Pancreas (tissue), 10 donors: Measurements from ENCODE around the gene SLN. TPM values are rescaled to one million over a fixed set of nuclear protein-coding genes. Genes with fewer than 3 reads are reported as not detected.

Experiments
- ATAC-seq, 4 donors: fragments of 200-7000 bp; cut with Tn5 transposase; one replicate each; pipeline versions ENCODE4 v1.8.0 to v1.9.1; 2020; ENCODE audit warnings: mild to moderate bottlenecking in 4 of 4, moderate library complexity in 4 of 4
- DNase-seq, 6 donors: peaks; one replicate each; pipeline ENCODE4 v3.0.0-alpha.2; 2020
- FAIRE-seq: peaks from 2 replicates; lab custom pipeline; 2012; peaks lifted over from hg19 to GRCh38; lab: Jason Lieb, UNC
- H3K27ac ChIP-seq, 4 donors: fragments of 200-600 bp; sonication (generic); 1 replicate in 3 of 4; 2 replicates in 1 of 4; pipeline versions ENCODE4 v1.5.0 to v1.8.0; 2020
- H3K27me3 ChIP-seq, 4 donors: fragments of 200-600 bp; one replicate each; pipeline ENCODE4 v1.8.0; 2021
- H3K36me3 ChIP-seq, 3 donors: fragments of 200-600 bp; sonication (generic) in 1 of 3; one replicate each; pipeline versions ENCODE4 v1.5.0 to v1.8.0; 2020 to 2021
- H3K4me1 ChIP-seq, 3 donors: fragments of 200-600 bp; one replicate each; pipeline ENCODE4 v1.8.0; 2021
- H3K4me3 ChIP-seq, 4 donors: fragments of 200-600 bp; sonication (generic) in 2 of 4; one replicate each; pipeline versions ENCODE4 v1.5.0 to v1.8.0; 2020 to 2021
- H3K9me3 ChIP-seq, 4 donors: fragments of 200-600 bp; one replicate each; pipeline ENCODE4 v1.8.0; 2021
- CTCF ChIP-seq, 4 donors: fragments of 200-600 bp; sonication (generic) in 3 of 4; IDR thresholded peaks; one replicate each; pipeline versions ENCODE4 v1.5.0 to v1.8.0; 2021; ENCODE audit warnings: antibody characterized with exemption in 4 of 4
- whole genome bisulfite sequencing, 2 donors: extraction: QIAGEN DNeasy Blood & Tissue Kit; methylation state at CpG; one replicate each; pipeline ENCODE4 v1.1.7; 2013; 5-methylcytosine and 5-hydroxymethylcytosine counted together
- intact Hi-C, 3 donors: fragments of 100-400 bp; cut with DNase I; formaldehyde crosslinking; loops; one replicate each; pipeline versions ENCODE4 v1.11.1 to v1.14.2; 2022
- polyA plus RNA-seq, 2 donors: library from polyadenylated mRNA; stranded (reverse); fragments of 200-250 nt; gene quantifications; one replicate each; pipeline ENCODE4 v1.2.3, GENCODE V29; 2013
- total RNA-seq, 6 donors: library from RNA; stranded (reverse); fragmentation: NEBNext Ultra II Directional in 4 of 6; extraction: Animal tissue kit (Norgen Biotek cat#: 25700) in 4 of 6; gene quantifications; one replicate each; pipeline versions ENCODE4 v1.2.1 to v1.2.4, GENCODE V29; 2021 to 2023
- donor health status: healthy with polysubstance abuse.
- donor health status: DM: no; HTN: no; CAD: no; lungs with moderate emphysema.
- donor health status: DM: no; HTN: no; CAD: no.
- donor health status: control.
- donor health status: control.
- donor health status: Bipolar disorder and iron deficiency.
- donor health status: DM: yes; HTN: yes; CAD: no.
- donor health status: DM: no; HTN: no; CAD: no.
- donor health status: DM: no; HTN: no; CAD: no.
- donor health status: DM: yes; HTN: yes; CAD: no.

Gene SLN
- total and polyA plus RNA-seq, 8 donors = 0.19 TPM; not detected in 7

- intact Hi-C loops = no loop called here
- no peak for ATAC-seq
- 52 to 71% methylated on average over 2 of the region's 2 CpGs for WGBS, 2 donors
- Histone ChIP-seq H3K4me1 (no peaks in the 10 kb centered on the region), H3K9me3 (no peaks in the 10 kb centered on the region), H3K36me3 (no peaks in the 10 kb centered on the region), H3K27me3 (no peaks in the 10 kb centered on the region), H3K27ac (no peak overlapping the region), H3K4me3 (no peak overlapping the region)
- no peak for TF ChIP-seq CTCF (IDR thresholded peaks at IDR 0.05)
- no peak for FAIRE-seq
- DNase-seq = no peak
Measured at GRCh38 chr11:107683061-107683460, 28.8 kb downstream of the SLN start.

GRCh38 chr11:107682572-107682971 lies 29.3 kb downstream of the SLN start:
- no peak for TF ChIP-seq CTCF (IDR thresholded peaks at IDR 0.05)
- H3K4me1 ChIP-seq = no peaks in the 10 kb centered on the region
- DNase-seq (no peak), FAIRE-seq (no peak), ATAC-seq (no peak)
- H3K4me3 ChIP-seq = no peak overlapping the region
- no peaks in the 10 kb centered on the region for H3K36me3 ChIP-seq
- H3K9me3 ChIP-seq = no peaks in the 10 kb centered on the region
- intact Hi-C loops = no loop called here
- H3K27ac ChIP-seq = no peak overlapping the region
- H3K27me3 ChIP-seq = no peaks in the 10 kb centered on the region
- 61 to 68% methylated on average over 5 of the region's 5 CpGs for WGBS, 2 donors

- no peak overlapping the region for H3K27ac ChIP-seq
- H3K4me3 ChIP-seq = no peak overlapping the region
- FAIRE-seq (no peak), DNase-seq (no peak), ATAC-seq (peak in 1 of 4 donors; percentile 43)
- 74 to 77% methylated on average over 4 of the region's 4 CpGs for WGBS, 2 donors
- no peaks in the 10 kb centered on the region for H3K36me3 ChIP-seq
- H3K9me3 ChIP-seq = no peaks in the 10 kb centered on the region
- intact Hi-C loops = no loop called here
- TF ChIP-seq CTCF (IDR thresholded peaks at IDR 0.05) = no peak
- H3K4me1 ChIP-seq = no peaks in the 10 kb centered on the region
- H3K27me3 ChIP-seq = no peaks in the 10 kb centered on the region
Measured at GRCh38 chr11:107682171-107682570, 29.7 kb downstream of the SLN start.

GRCh38 chr11:107679255-107680024 lies 32.4 kb downstream of the SLN start:
- Histone ChIP-seq H3K36me3 (no peaks in the 10 kb centered on the region), H3K4me3 (no peak overlapping the region), H3K4me1 (no peaks in the 10 kb centered on the region), H3K27ac (no peak overlapping the region), H3K9me3 (no peaks in the 10 kb centered on the region), H3K27me3 (no peaks in the 10 kb centered on the region)
- no peak for ATAC-seq
- intact Hi-C loops = loop anchor here in 1 of 3 donors (10.0 kb wide), 1 partner anchor 105 kb away; no protein-coding TSS in a partner anchor
- WGBS, 2 donors = 43 to 58% methylated on average over 4 of the region's 4 CpGs
- FAIRE-seq = no peak
- TF ChIP-seq CTCF (IDR thresholded peaks at IDR 0.05) = no peak
- DNase-seq = no peak

GRCh38 chr11:107678632-107678971 lies 33.3 kb downstream of the SLN start:
- FAIRE-seq = no peak
- no peaks in the 10 kb centered on the region for H3K9me3 ChIP-seq
- H3K4me1 ChIP-seq = no peaks in the 10 kb centered on the region
- H3K27ac ChIP-seq = no peak overlapping the region
- TF ChIP-seq CTCF (IDR thresholded peaks at IDR 0.05) = no peak
- 76 to 83% methylated on average over 6 of the region's 6 CpGs for WGBS, 2 donors
- H3K36me3 ChIP-seq = no peaks in the 10 kb centered on the region
- ATAC-seq = no peak
- no peak for DNase-seq
- no peaks in the 10 kb centered on the region for H3K27me3 ChIP-seq
- H3K4me3 ChIP-seq = no peak overlapping the region
- intact Hi-C loops = loop anchor here in 1 of 3 donors (10.0 kb wide), 1 partner anchor 104 kb away; no protein-coding TSS in a partner anchor
